Fibroblast of villous mesenchyme (primary cell): ENCODE data around the gene C6orf163. TPM values are rescaled to one million over a fixed set of nuclear protein-coding genes. Genes with fewer than 3 reads are reported as not detected.

Experiments
- DNase-seq: peaks from one replicate; pipeline ENCODE4 v3.0.0-alpha.2; 2010; ENCODE audit warnings: low read depth
- H3K4me3 ChIP-seq: 2 replicates; pipeline ENCODE4 v1.5.1; 2011; ENCODE audit warnings: low read depth, mild to moderate bottlenecking, low read length
- total RNA-seq: library from RNA; depleted of rRNA; stranded (reverse); fragments of >200 nt; gene quantifications from 2 replicates; pipeline ENCODE4 v1.2.3, GENCODE V29; 2012
- TF ChIP-seq, protein P1 (sequence below): IDR thresholded peaks from 2 replicates; pipeline ENCODE4 v1.5.1; 2012; ENCODE audit warnings: low read depth, mild to moderate bottlenecking, low read length; ENCODE audit not compliant: insufficient read depth

Gene C6orf163
- total RNA-seq, 1 donor = 2.6 TPM

DNA sequence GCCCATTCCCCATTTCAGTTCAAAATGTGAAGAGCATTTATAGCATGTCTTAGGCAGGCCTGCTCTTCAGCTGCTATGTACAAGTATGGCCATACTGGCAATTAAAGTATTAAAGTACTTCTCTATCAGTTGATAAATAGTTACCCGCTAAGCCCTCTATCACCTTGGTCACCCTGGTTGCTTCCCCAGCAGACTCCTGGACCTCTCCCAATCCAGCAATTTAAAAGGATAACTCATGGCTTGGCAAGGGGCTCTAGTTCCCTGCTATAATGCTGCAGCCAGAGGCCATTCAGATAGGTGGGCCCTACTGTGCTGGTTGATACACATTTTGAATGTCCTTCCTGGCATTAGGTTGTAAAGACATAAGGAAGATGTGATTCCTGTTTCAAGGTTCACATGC, 7.0 kb downstream of the C6orf163 start:
- DNase-seq = no peak
- H3K4me3 ChIP-seq = no peak overlapping the region
- TF ChIP-seq, protein P1, sequence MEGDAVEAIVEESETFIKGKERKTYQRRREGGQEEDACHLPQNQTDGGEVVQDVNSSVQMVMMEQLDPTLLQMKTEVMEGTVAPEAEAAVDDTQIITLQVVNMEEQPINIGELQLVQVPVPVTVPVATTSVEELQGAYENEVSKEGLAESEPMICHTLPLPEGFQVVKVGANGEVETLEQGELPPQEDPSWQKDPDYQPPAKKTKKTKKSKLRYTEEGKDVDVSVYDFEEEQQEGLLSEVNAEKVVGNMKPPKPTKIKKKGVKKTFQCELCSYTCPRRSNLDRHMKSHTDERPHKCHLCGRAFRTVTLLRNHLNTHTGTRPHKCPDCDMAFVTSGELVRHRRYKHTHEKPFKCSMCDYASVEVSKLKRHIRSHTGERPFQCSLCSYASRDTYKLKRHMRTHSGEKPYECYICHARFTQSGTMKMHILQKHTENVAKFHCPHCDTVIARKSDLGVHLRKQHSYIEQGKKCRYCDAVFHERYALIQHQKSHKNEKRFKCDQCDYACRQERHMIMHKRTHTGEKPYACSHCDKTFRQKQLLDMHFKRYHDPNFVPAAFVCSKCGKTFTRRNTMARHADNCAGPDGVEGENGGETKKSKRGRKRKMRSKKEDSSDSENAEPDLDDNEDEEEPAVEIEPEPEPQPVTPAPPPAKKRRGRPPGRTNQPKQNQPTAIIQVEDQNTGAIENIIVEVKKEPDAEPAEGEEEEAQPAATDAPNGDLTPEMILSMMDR = no peak

DNA sequence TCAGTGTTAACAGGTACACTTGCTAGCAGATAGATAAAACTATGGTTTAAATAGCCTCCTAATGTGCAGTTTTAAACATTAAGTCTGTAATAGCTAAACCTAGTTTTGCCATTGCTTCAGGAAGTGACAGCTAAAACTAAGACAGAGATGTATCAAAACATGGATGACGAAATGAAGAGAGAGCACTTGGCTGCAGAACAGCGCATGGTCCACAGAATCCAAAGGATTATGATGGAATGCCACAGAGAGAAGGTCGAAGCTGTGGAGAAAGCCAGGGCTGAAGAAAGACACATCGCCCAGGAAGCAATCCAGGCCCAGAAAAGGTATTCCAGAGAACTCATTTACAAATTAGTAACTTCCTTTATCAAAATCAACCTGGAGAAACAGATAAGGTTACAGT, 11.6 kb downstream of the C6orf163 start:
- no peak for DNase-seq
- no peak overlapping the region for H3K4me3 ChIP-seq

DNA sequence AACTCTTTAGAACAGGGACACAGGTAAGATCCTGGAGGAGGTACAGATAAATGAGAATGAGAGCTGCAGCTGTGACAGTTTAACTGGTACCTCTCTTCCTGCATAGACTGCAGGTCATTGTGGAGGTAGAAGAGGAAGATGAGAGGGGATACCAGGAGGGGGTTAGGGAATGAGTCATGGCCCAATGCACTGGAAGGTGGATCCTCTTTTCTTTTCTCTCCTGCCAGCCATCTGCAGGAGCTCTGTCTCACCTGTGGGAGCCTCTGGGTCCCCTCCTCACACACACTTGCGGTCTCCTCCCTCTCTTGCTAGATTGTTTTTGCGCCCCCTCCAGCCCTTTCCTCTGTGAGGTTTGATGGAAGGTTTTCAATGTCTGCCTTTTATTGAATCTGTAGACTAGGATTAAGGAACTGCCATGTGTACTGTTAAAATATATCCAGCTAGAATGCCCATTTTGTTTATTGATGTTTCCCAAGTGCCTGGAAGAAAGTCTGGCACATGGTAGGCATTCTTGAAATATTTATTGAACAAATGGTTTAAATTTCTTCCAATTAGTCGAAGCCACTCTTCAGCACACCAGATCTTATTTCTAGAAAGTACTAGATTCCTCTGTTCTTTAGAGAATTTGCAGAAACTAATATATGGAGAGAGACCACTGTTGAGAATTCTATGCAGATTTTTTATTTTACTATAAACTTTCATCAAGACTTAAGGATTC, 13.0 kb downstream of the C6orf163 start:
- no peak overlapping the region for H3K4me3 ChIP-seq
- DNase-seq = no peak
- TF ChIP-seq, protein P1 = no peak

More for the DNA sequence above, 11.6 kb downstream of the C6orf163 start:
- TF ChIP-seq, protein P1 = no peak

DNA sequence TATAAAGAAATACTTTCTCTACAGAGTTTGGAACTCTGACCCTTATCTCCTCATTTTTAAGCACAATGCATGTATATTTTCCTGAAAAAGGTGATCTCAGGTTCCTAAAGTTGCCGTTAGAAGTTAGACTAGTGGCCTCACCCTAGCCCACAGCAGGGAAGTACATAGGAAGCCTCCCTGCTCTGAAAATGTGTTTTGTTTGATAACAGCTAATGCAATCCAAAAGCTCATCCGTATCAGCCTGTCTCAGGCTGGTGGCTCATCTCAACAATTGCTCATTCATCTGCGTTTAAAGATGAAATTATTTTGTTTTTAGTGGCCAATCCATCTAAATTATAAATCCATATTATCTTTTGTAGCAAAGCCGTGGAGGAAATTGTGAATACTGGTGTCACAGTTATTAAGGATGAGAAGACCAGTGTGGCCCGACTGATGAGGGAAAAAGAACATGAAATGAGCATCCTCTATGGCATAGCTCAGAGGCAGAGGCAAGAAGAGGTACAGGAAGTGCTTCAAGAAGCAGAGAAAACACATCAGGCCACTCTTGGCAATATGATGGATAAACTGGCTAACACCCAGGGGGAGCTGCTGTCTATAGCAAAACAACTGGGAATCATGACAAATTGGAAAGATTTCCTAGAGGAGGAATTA, 20.1 kb downstream of the C6orf163 start:
- no peak for DNase-seq
- TF ChIP-seq, protein P1 = no peak
- H3K4me3 ChIP-seq = no peak overlapping the region

DNA sequence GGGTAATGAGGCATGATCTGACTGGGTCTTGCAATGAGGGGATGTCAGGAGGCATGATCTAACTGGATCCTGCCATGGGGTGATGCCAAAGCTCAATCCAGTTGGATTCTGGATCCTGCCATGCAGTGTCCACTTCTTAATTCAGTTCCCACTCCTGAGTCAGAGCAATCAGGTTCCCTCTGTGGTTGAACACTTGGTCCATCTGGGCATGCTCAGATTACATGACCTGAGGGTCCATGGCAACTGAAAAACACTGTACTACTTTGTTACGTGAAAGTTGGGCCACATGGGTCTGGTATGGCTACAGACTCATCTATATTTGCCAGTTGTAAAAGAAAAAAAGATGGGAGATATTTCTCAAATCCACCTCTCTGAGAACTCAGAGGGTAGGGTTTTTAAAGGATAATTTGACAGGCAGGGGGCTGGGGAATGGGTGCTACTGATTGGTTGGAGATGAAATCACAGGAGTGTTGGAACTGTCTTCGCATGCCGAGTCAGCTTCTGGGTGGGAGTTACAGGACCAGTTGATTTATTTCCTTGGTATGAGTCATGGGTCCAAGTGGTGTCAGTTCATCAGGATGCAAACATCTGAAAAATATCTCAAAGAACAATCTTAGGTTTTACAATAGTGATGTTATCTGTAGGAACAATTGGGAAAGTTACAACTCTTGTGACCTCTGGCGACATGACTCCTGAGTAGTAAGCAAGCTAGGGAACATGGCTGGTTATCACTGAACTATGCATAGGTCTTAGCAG, 21.6 kb downstream of the C6orf163 start:
- peak; percentile 8 for DNase-seq
- no peak overlapping the region for H3K4me3 ChIP-seq
- TF ChIP-seq, protein P1 = no peak

DNA sequence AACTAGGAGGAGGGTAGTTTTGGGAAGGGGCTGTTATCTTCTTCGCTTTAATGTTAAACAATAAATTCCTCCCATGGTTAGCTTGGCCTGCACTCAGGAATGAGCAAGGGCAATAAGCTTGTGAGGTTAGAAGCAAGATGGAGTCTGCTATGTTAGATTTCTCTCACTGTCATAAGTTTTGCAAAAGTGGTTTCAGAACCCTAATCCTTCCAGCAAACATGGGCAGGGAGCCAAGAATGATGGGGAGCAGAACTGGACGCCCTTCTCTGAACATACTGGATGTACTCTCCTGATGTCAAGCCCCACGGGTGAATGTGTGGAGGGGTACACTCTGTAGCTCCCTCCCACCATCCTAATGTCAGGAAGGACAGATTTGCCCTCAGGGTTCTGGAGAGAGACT, 22.3 kb downstream of the C6orf163 start:
- DNase-seq = no peak

More for the DNA sequence above, 22.3 kb downstream of the C6orf163 start:
- no peak overlapping the region for H3K4me3 ChIP-seq
- TF ChIP-seq, protein P1 = no peak
